H1 (cell line): ENCODE data around the gene MOGAT2. TPM values are rescaled to one million over a fixed set of nuclear protein-coding genes. Genes with fewer than 3 reads are reported as not detected.

Experiments used
- CTCF ChIA-PET: fragments of 300-600 bp; sonication (Branson Sonifier 250); formaldehyde crosslinking; loops from one replicate; lab custom pipeline; 2021; ENCODE audit not compliant: partially characterized antibody; lab: Charles Lee
- POLR2A ChIA-PET: fragments of 300-600 bp; sonication (Branson Sonifier 250); formaldehyde crosslinking; loops from one replicate; lab custom pipeline; 2021; ENCODE audit warnings: inconsistent platforms; ENCODE audit not compliant: partially characterized antibody; lab: Charles Lee
- DNase-seq, 2 experiments: peaks; one replicate each; pipeline versions ENCODE4 v3.0.0 to v3.0.0-alpha.2; 2010 to 2022; ENCODE audit warnings: low spot score in 2 of 2, low read depth in 1 of 2, mixed read lengths in 1 of 2
- FAIRE-seq: peaks from 2 replicates; lab custom pipeline; 2011; peaks lifted over from hg19 to GRCh38; lab: Jason Lieb, UNC
- H2AFZ ChIP-seq: 2 replicates; pipeline ENCODE4 v1.8.1; 2012; ENCODE audit warnings: low read length, inconsistent platforms
- H2AK5ac ChIP-seq: 2 replicates; pipeline ENCODE4 v1.6.1; 2013; ENCODE audit warnings: low read depth, low read length
- H2BK120ac ChIP-seq: replicated peaks from 2 replicates; pipeline ENCODE3; 2013; ENCODE audit warnings: low read depth, low read length, inconsistent platforms
- H2BK12ac ChIP-seq: 2 replicates; pipeline ENCODE4 v1.6.1; 2013; ENCODE audit warnings: low read depth, low read length
- H2BK15ac ChIP-seq: 2 replicates; pipeline ENCODE4 v1.6.1; 2013; ENCODE audit warnings: low read length
- H2BK20ac ChIP-seq: 2 replicates; pipeline ENCODE4 v1.6.1; 2013; ENCODE audit warnings: low read length
- H2BK5ac ChIP-seq: 2 replicates; pipeline ENCODE4 v1.6.1; 2013; ENCODE audit warnings: low read depth, low read length
- H3K14ac ChIP-seq: 2 replicates; pipeline ENCODE4 v1.6.1; 2013; ENCODE audit warnings: inconsistent platforms; ENCODE audit not compliant: insufficient read length
- H3K18ac ChIP-seq: 2 replicates; pipeline ENCODE4 v1.6.1; 2013; ENCODE audit warnings: low read length; ENCODE audit errors: extremely low read depth
- H3K23ac ChIP-seq: 2 replicates; pipeline ENCODE4 v1.6.1; 2013; ENCODE audit warnings: inconsistent platforms; ENCODE audit not compliant: insufficient read length
- H3K23me2 ChIP-seq: 2 replicates; pipeline ENCODE4 v1.6.1; 2013; ENCODE audit warnings: low read depth, low read length
- H3K27ac ChIP-seq: 2 replicates; pipeline ENCODE4 v1.6.1; 2011; ENCODE audit warnings: low read depth, low read length, inconsistent platforms
- H3K27me3 ChIP-seq, 4 experiments: replicated peaks in 1 of 4; 1 replicate in 1 of 4; 2 replicates in 3 of 4; pipeline versions ENCODE4 v1.6.1 to v1.8.1; 2011 to 2013; ENCODE audit warnings: low read length in 3 of 4, mild to moderate bottlenecking in 3 of 4, inconsistent platforms in 2 of 4, mixed read lengths in 2 of 4, moderate library complexity in 1 of 4; ENCODE audit not compliant: control insufficient read depth in 3 of 4, insufficient read depth in 3 of 4; ENCODE audit errors: extremely low read depth in 1 of 4
- H3K36me3 ChIP-seq, 4 experiments: 2 replicates each; pipeline versions ENCODE4 v1.6.1 to v1.8.1; 2011 to 2013; ENCODE audit warnings: mild to moderate bottlenecking in 4 of 4, low read length in 3 of 4, moderate library complexity in 2 of 4, control low read depth in 1 of 4, inconsistent platforms in 1 of 4; ENCODE audit not compliant: insufficient read depth in 4 of 4, control insufficient read depth in 2 of 4
- H3K4ac ChIP-seq: replicated peaks from 2 replicates; pipeline ENCODE3; 2013; ENCODE audit warnings: low read length, low read depth, mixed read lengths, inconsistent platforms; ENCODE audit not compliant: insufficient read length
- H3K4me1 ChIP-seq, 4 experiments: replicated peaks in 1 of 4; 1 replicate in 1 of 4; 2 replicates in 3 of 4; pipeline versions ENCODE4 v1.6.1 to v1.8.1; 2011 to 2013; ENCODE audit warnings: low read length in 3 of 4, inconsistent platforms in 2 of 4, mixed read lengths in 1 of 4; ENCODE audit not compliant: insufficient read depth in 4 of 4, control insufficient read depth in 3 of 4
- H3K4me2 ChIP-seq, 2 experiments: 2 replicates each; pipeline versions ENCODE4 v1.6.1 to v1.8.1; 2011 to 2013; ENCODE audit warnings: low read depth in 2 of 2, low read length in 2 of 2, control low read depth in 1 of 2, inconsistent platforms in 1 of 2, mild to moderate bottlenecking in 1 of 2; ENCODE audit not compliant: insufficient read depth in 1 of 2
- H3K4me3 ChIP-seq, 4 experiments: fragments of 200-600, 300-600 bp in 1 of 4; sonication (generic), shearing (Covaris generic), sonication (Bioruptor Twin) in 1 of 4; 2 replicates each; pipeline versions ENCODE4 v1.5.1 to v1.8.1; 2011 to 2016; ENCODE audit warnings: low read length in 4 of 4, low read depth in 3 of 4, control low read depth in 2 of 4, inconsistent platforms in 2 of 4, mild to moderate bottlenecking in 2 of 4, mixed read lengths in 1 of 4, moderate library complexity in 1 of 4; ENCODE audit not compliant: insufficient read depth in 2 of 4; ENCODE audit errors: extremely low read depth in 1 of 4
- H3K56ac ChIP-seq: replicated peaks from 2 replicates; pipeline ENCODE3; 2013; ENCODE audit warnings: low read depth, mild to moderate bottlenecking, mixed read lengths, low read length, inconsistent platforms; ENCODE audit not compliant: insufficient read length
- H3K79me1 ChIP-seq: 2 replicates; pipeline ENCODE4 v1.6.1; 2013; ENCODE audit warnings: low read depth, low read length, control low read depth
- H3K79me2 ChIP-seq, 2 experiments: 2 replicates each; pipeline versions ENCODE4 v1.6.1 to v1.8.1; 2012 to 2013; ENCODE audit warnings: low read length in 2 of 2, mild to moderate bottlenecking in 2 of 2, inconsistent platforms in 1 of 2; ENCODE audit not compliant: insufficient read depth in 2 of 2, control insufficient read depth in 1 of 2
- H3K9ac ChIP-seq, 4 experiments: replicated peaks in 1 of 4; 1 replicate in 1 of 4; 2 replicates in 3 of 4; pipeline versions ENCODE4 v1.6.1 to v1.8.1; 2011 to 2013; ENCODE audit warnings: low read depth in 3 of 4, low read length in 3 of 4, control low read depth in 2 of 4, mild to moderate bottlenecking in 2 of 4, moderate library complexity in 2 of 4, inconsistent platforms in 1 of 4; ENCODE audit errors: extremely low read depth in 1 of 4
- H3K9me3 ChIP-seq, 2 experiments: 2 replicates each; pipeline versions ENCODE4 v1.6.1 to v1.8.1; 2012 to 2013; ENCODE audit warnings: mild to moderate bottlenecking in 2 of 2, moderate library complexity in 2 of 2, control low read depth in 1 of 2, inconsistent platforms in 1 of 2, low read depth in 1 of 2, low read length in 1 of 2, mixed read lengths in 1 of 2; ENCODE audit not compliant: insufficient read depth in 2 of 2
- H4K20me1 ChIP-seq, 2 experiments: replicated peaks in 1 of 2; 2 replicates each; pipeline versions ENCODE3 to v1.8.1; 2011 to 2013; ENCODE audit warnings: inconsistent platforms in 2 of 2, low read length in 2 of 2, mild to moderate bottlenecking in 1 of 2; ENCODE audit not compliant: insufficient read depth in 2 of 2, control insufficient read depth in 1 of 2
- H4K5ac ChIP-seq: 2 replicates; pipeline ENCODE4 v1.6.1; 2013; ENCODE audit warnings: low read length, low read depth, mixed read lengths, inconsistent platforms; ENCODE audit not compliant: insufficient read length
- H4K8ac ChIP-seq: 2 replicates; pipeline ENCODE4 v1.8.0; 2013; ENCODE audit warnings: mild to moderate bottlenecking, moderate library complexity, low read length, inconsistent platforms; ENCODE audit not compliant: insufficient read depth; ENCODE audit errors: extremely low read depth
- H4K91ac ChIP-seq: replicated peaks from 2 replicates; pipeline ENCODE3; 2013; ENCODE audit warnings: low read length, mixed read lengths, inconsistent platforms; ENCODE audit not compliant: insufficient read length
- HDAC2 ChIP-seq, 2 experiments: fragments of 300-600 bp in 1 of 2; sonication (generic) in 1 of 2; IDR thresholded peaks; 2 replicates each; pipeline ENCODE4 v1.6.1; 2011 to 2012; ENCODE audit warnings: low read depth in 2 of 2, low read length in 2 of 2, mild to moderate bottlenecking in 2 of 2, moderate library complexity in 2 of 2, borderline replicate concordance in 1 of 2, inconsistent platforms in 1 of 2
- KDM4A ChIP-seq: IDR thresholded peaks from one replicate; pipeline ENCODE4 v1.7.1; 2012; ENCODE audit warnings: low read depth, mild to moderate bottlenecking, moderate library complexity, low read length, inconsistent platforms; ENCODE audit not compliant: severe bottlenecking
- POLR2AphosphoS5 ChIP-seq: IDR thresholded peaks from 2 replicates; pipeline ENCODE4 v1.6.1; 2011; ENCODE audit warnings: low read depth, low read length
- SUZ12 ChIP-seq: fragments of 200-600 bp; sonication (generic); IDR thresholded peaks from 2 replicates; pipeline ENCODE4 v1.6.1; 2012; ENCODE audit warnings: mild to moderate bottlenecking, inconsistent platforms, low read length, moderate library complexity, mixed read lengths
- WGBS, 2 experiments: shearing (Covaris generic) in 1 of 2; methylation state at CpG; one replicate each; pipeline versions ENCODE4 v1.1.6 to v1.1.7; 2013 to 2015; ENCODE audit warnings: low lambda C conversion rate in 2 of 2, mixed read lengths in 2 of 2, inconsistent platforms in 1 of 2, low coverage in 1 of 2, missing lambda C conversion rate in 1 of 2; ENCODE audit not compliant: insufficient replicate concordance in 2 of 2, insufficient coverage in 1 of 2, insufficient read length in 1 of 2; ENCODE audit errors: extremely low coverage in 1 of 2, missing lambda C conversion rate in 1 of 2; 5-methylcytosine and 5-hydroxymethylcytosine counted together
- polyA plus RNA-seq, 7 experiments: library from polyadenylated mRNA; depleted of rRNA in 3 of 7; stranded (reverse) in 5 of 7; unstranded in 2 of 7; fragments of >200 nt in 5 of 7; fragments of 200-250 nt in 2 of 7; gene quantifications; 1 replicate in 5 of 7; 2 replicates in 1 of 7; 4 replicates in 1 of 7; pipeline versions ENCODE4 v1.2.1 to v1.2.3, GENCODE V29; 2011 to 2013; ENCODE audit warnings: missing spikeins in 2 of 7, mixed read lengths in 2 of 7
- total RNA-seq: library from RNA; stranded (reverse); fragmentation: NEBNext Ultra II Directional; extraction: Animal tissue kit (Norgen Biotek cat#: 25700); gene quantifications from 2 replicates; pipeline ENCODE4 v1.2.1, GENCODE V29; 2021
- TF ChIP-seq, protein P1 (sequence below), 3 experiments: IDR thresholded peaks; 1 replicate in 2 of 3; 2 replicates in 1 of 3; pipeline versions ENCODE4 v1.5.1 to v1.6.1; 2011; ENCODE audit warnings: low read length in 3 of 3, mild to moderate bottlenecking in 3 of 3, inconsistent platforms in 2 of 3, low read depth in 1 of 3, moderate library complexity in 1 of 3; ENCODE audit not compliant: insufficient read depth in 1 of 3; ENCODE audit errors: control extremely low read depth in 1 of 3
- TF ChIP-seq, protein P2 (sequence below): IDR thresholded peaks from 2 replicates; pipeline ENCODE4 v1.6.1; 2012; ENCODE audit warnings: low read length, inconsistent platforms

Gene MOGAT2
- total and polyA plus RNA-seq, 2 of the 8 experiments (the other 6 are each of a cell fraction or from before 2014, with no cell fraction given) = not detected

DNA sequence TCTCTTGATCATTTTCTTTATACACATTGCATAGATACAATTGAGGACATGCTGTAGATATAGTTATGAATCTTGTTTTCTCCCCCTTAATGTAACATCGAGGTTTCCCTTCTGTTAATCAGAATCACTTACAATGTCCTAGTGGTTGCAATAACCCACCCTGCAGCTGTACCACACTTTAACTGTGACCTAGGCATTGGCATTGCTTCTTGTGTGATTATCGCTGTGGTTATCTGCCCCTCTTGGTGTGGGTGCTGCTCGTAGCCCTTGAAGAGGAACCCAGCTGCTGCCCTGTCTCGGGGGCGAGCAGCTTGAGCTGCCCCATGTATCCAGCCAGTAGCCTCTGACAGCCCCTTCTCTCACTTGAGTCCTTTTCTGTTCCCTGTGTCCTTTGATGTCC, 52.5 kb downstream of the MOGAT2 start:
- H3K27ac ChIP-seq = no peak overlapping the region
- H3K56ac ChIP-seq = no peak overlapping the region
- H3K4me3 ChIP-seq = peak overlapping the region in 1 of 4 experiments; percentile 63; a peak in 1 of 8 replicates
- no peak overlapping the region for H2BK15ac ChIP-seq
- FAIRE-seq (no peak), DNase-seq (no peak)
- H2AFZ ChIP-seq = no peak overlapping the region
- H2AK5ac ChIP-seq = no peak overlapping the region
- POLR2A ChIA-PET = interaction anchor here (0.6 to 1.7 kb wide), 2 partner anchors 75 to 195 kb away, joined by 3 to 5 read pairs; no protein-coding TSS in a partner anchor
- H3K23ac ChIP-seq = no peak overlapping the region
- peaks cover 6% of the 10 kb centered on the region; the same call in 1 of the 2 replicates for H3K23me2 ChIP-seq
- no peaks in the 10 kb centered on the region for H3K79me1 ChIP-seq
- H2BK5ac ChIP-seq = no peak overlapping the region
- no peak overlapping the region for H3K9ac ChIP-seq
- WGBS, 2 experiments = 84% methylated on average over 5 of the region's 5 CpGs; no CpG with 5 or more reads in 1 of the 2 experiments
- TF ChIP-seq, protein P1, sequence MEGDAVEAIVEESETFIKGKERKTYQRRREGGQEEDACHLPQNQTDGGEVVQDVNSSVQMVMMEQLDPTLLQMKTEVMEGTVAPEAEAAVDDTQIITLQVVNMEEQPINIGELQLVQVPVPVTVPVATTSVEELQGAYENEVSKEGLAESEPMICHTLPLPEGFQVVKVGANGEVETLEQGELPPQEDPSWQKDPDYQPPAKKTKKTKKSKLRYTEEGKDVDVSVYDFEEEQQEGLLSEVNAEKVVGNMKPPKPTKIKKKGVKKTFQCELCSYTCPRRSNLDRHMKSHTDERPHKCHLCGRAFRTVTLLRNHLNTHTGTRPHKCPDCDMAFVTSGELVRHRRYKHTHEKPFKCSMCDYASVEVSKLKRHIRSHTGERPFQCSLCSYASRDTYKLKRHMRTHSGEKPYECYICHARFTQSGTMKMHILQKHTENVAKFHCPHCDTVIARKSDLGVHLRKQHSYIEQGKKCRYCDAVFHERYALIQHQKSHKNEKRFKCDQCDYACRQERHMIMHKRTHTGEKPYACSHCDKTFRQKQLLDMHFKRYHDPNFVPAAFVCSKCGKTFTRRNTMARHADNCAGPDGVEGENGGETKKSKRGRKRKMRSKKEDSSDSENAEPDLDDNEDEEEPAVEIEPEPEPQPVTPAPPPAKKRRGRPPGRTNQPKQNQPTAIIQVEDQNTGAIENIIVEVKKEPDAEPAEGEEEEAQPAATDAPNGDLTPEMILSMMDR (IDR thresholded peaks at IDR 0.05; ENCODE audit: control extremely low read depth in 1 of 3, insufficient read depth in 1 of 3, low read depth in 1 of 3, low read length in 3 of 3) = no peak
- TF ChIP-seq SUZ12 (no peak), POLR2AphosphoS5 (no peak), KDM4A (no peak), HDAC2 (IDR thresholded peaks at IDR 0.05; ENCODE audit: borderline replicate concordance in 1 of 2, low read depth in 2 of 2, low read length in 2 of 2) (no peak)
- TF ChIP-seq, protein P2, sequence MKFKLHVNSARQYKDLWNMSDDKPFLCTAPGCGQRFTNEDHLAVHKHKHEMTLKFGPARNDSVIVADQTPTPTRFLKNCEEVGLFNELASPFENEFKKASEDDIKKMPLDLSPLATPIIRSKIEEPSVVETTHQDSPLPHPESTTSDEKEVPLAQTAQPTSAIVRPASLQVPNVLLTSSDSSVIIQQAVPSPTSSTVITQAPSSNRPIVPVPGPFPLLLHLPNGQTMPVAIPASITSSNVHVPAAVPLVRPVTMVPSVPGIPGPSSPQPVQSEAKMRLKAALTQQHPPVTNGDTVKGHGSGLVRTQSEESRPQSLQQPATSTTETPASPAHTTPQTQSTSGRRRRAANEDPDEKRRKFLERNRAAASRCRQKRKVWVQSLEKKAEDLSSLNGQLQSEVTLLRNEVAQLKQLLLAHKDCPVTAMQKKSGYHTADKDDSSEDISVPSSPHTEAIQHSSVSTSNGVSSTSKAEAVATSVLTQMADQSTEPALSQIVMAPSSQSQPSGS = no peak
- no peak overlapping the region for H4K8ac ChIP-seq
- H4K91ac ChIP-seq = no peak overlapping the region
- CTCF ChIA-PET = interaction anchor here (0.7 to 2.7 kb wide), 5 partner anchors 10 to 549 kb away, joined by 3 to 7 read pairs (median 5); no protein-coding TSS in a partner anchor
- H2BK20ac ChIP-seq = no peak overlapping the region
- no peak overlapping the region for H2BK12ac ChIP-seq
- no peaks in the 10 kb centered on the region for H4K20me1 ChIP-seq
- no peak overlapping the region for H3K4ac ChIP-seq
- H3K4me2 ChIP-seq = peak overlapping the region in 1 of 2 experiments; percentile 95; a peak in 1 of 4 replicates
- H3K4me1 ChIP-seq = peaks cover 0 to 19% (median 12%) of the 10 kb centered on the region in 4 experiments; a peak in 6 of 7 replicates
- H3K27me3 ChIP-seq = peaks cover 14 to 54% (median 37%) of the 10 kb centered on the region in 4 experiments
- H3K9me3 ChIP-seq = peaks cover 0 to 2% of the 10 kb centered on the region in 2 experiments; a peak in 1 of 4 replicates
- no peak overlapping the region for H2BK120ac ChIP-seq
- H3K79me2 ChIP-seq = no peaks in the 10 kb centered on the region
- H3K36me3 ChIP-seq = no peaks in the 10 kb centered on the region
- no peak overlapping the region for H3K14ac ChIP-seq
- H4K5ac ChIP-seq = no peak overlapping the region
- H3K18ac ChIP-seq = no peak overlapping the region
